Retina (tissue), 1 donor: ENCODE measurements around the gene MEGF11.

Source experiments
- DNase-seq: peaks from one replicate; pipeline ENCODE4 v3.0.0-alpha.2; 2016

The MEGF11 gene

GRCh38 chr15:66078929-66079275 lies 174.6 kb downstream of the MEGF11 start:
- no peak for DNase-seq

GRCh38 chr15:66078196-66078928 lies 175.2 kb downstream of the MEGF11 start:
- no peak for DNase-seq

- DNase-seq = no peak
These were observed 176.3 kb downstream of the MEGF11 start for GRCh38 chr15:66077320-66077663.

- DNase-seq = no peak
These were observed 176.8 kb downstream of the MEGF11 start for GRCh38 chr15:66076591-66077319.

GRCh38 chr15:66075947-66076346 lies 177.6 kb downstream of the MEGF11 start:
- no peak for DNase-seq

- DNase-seq = no peak
These were observed 180.8 kb downstream of the MEGF11 start for GRCh38 chr15:66072616-66073361.

GRCh38 chr15:66071921-66072295 lies 181.6 kb downstream of the MEGF11 start:
- no peak for DNase-seq

- DNase-seq = peak; percentile 54
These were observed 182.2 kb downstream of the MEGF11 start for GRCh38 chr15:66071160-66071920.

- no peak for DNase-seq
These were observed 183.2 kb downstream of the MEGF11 start for GRCh38 chr15:66070220-66070934.

- no peak for DNase-seq
These were observed 183.8 kb downstream of the MEGF11 start for GRCh38 chr15:66069751-66070150.

GRCh38 chr15:66068801-66069200 lies 184.7 kb downstream of the MEGF11 start:
- DNase-seq = no peak

- DNase-seq = no peak
These were observed 185.9 kb downstream of the MEGF11 start for GRCh38 chr15:66067687-66068086.

- DNase-seq = no peak
These were observed 187.1 kb downstream of the MEGF11 start for GRCh38 chr15:66066481-66066880.

GRCh38 chr15:66066005-66066404 lies 187.5 kb downstream of the MEGF11 start:
- no peak for DNase-seq

- no peak for DNase-seq
These were observed 188.2 kb downstream of the MEGF11 start for GRCh38 chr15:66065325-66065724.

- DNase-seq = no peak
These were observed 190.4 kb downstream of the MEGF11 start for GRCh38 chr15:66063147-66063546.

GRCh38 chr15:66057089-66057488 lies 196.5 kb downstream of the MEGF11 start:
- no peak for DNase-seq

GRCh38 chr15:66053991-66054390 lies 199.6 kb downstream of the MEGF11 start:
- no peak for DNase-seq

- no peak for DNase-seq
These were observed 201.7 kb downstream of the MEGF11 start for GRCh38 chr15:66051833-66052232.

- no peak for DNase-seq
These were observed 203.3 kb downstream of the MEGF11 start for GRCh38 chr15:66050264-66050663.

GRCh38 chr15:66049353-66049752 lies 204.2 kb downstream of the MEGF11 start:
- DNase-seq = no peak

GRCh38 chr15:66047321-66048024 lies 206.1 kb downstream of the MEGF11 start:
- DNase-seq = peak; percentile 36
